GM12873 (cell line): ENCODE measurements around the gene ALG12.

Experiments used
- CTCF ChIP-seq: IDR thresholded peaks from 2 replicates; pipeline ENCODE4 v1.5.1; 2012; ENCODE audit warnings: low read depth, mild to moderate bottlenecking, moderate library complexity, low read length, control low read depth; ENCODE audit not compliant: insufficient read depth; ENCODE audit errors: missing control alignments

ALG12 gene

GRCh38 chr22:49951986-49952896 lies 34.0 kb upstream of the ALG12 start:
- no peak for TF ChIP-seq CTCF

- TF ChIP-seq CTCF: no peak
Observed at GRCh38 chr22:49951678-49951985, 33.4 kb upstream of the ALG12 start.

DNA sequence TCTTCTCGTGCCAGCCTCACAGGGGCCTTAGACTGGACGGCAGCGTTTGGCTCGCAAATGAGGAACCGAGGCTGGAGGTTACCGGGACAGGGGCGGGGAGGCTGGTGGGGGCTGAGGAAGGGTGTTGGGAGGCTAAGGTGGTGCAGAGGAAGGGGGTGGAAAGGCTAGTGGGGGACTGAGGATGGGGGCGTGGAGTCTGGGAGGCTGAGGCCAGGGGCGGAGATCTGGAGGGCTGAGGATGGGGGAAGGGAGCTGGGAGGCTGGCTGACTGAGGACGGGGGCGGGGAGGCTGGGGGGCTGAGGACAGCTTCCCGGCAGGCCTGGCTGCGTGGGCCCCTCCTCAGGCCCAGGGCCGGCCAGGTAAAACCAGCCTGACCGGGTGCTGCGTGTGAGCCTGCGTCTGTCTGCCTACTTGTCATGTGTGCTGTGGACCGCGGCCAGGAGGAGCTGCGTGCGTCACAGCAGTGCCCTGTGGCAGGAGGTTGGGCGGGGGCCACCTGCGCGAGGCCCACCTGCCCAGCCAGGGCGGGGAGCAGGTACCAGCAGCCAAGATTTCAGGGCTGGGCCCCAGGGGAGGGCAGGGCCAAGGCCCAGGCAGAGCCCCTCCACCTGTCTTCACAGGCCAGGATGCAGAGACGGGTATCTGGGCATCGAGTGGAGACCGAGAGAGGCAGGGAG lies 32.9 kb upstream of the ALG12 start:
- no peak for TF ChIP-seq CTCF

GRCh38 chr22:49950396-49950994 lies 32.3 kb upstream of the ALG12 start:
- no peak for TF ChIP-seq CTCF

- no peak for TF ChIP-seq CTCF
Observed at GRCh38 chr22:49949914-49950292, 31.7 kb upstream of the ALG12 start.

- no peak for TF ChIP-seq CTCF
Observed at GRCh38 chr22:49948958-49949913, 31.0 kb upstream of the ALG12 start.
